GM21723 (cell line): ENCODE data around the gene FAM169A.
"Not testable (repeated sequence)": the region's sequence is repeated elsewhere in the genome, so short reads cannot be mapped to it uniquely, and the experiment has no call there.

ENCODE experiments used
- ATAC-seq: cut with Tn5 transposase; IDR thresholded peaks from one replicate; pipeline ENCODE4 v1.9.1; 2021; ENCODE audit warnings: mild to moderate bottlenecking, moderate library complexity; ENCODE audit not compliant: unreplicated experiment

The FAM169A gene

DNA sequence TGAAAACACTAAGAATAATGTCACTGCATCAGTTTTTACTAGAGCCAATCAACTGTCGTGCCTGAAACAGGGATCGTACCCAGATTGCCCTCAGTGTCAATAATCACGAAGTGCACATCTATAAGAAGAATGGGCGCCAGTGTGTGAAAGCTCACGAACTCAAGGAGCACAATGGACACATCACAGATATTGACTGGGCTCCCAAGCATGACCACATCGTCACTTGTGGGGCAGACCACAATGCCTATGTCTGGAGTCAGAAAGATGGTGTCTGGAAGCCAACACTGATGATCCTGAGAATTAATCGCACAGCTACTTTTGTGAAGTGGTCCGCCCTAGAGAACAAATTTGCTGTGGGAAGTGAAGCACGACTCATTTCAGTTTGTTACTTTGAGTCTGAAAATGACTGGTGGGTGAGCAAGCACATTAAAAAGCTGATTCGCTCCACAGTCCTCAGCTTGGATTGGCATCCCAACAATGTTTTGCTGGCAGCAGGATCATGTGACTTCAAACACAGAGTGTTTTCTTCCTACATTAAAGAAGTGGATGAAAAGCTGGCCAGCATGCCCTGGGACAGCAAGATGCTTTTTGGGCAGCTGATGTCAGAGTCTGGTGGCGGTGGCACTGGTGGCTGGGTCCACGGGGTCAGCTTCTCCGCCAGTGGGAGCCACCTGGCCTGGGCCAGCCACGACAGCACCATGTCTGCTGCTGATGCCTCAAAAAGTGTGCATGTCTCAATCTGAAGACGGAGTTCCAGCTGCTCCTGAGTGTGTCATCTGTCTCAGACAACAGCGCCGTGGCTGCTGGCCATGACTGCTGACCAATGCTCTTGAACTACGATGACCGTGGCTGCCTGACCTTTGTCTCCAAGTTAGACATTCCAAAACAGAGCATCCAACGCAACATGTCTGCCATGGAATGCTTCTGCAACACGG lies 66.9 kb downstream of the FAM169A start:
- ATAC-seq, result no peak

- not testable (repeated sequence) for ATAC-seq
These were observed 74.5 kb downstream of the FAM169A start for GRCh38 chr5:74791669-74792068.

- ATAC-seq, result no peak
These were observed 78.8 kb downstream of the FAM169A start for GRCh38 chr5:74787424-74787823.

DNA sequence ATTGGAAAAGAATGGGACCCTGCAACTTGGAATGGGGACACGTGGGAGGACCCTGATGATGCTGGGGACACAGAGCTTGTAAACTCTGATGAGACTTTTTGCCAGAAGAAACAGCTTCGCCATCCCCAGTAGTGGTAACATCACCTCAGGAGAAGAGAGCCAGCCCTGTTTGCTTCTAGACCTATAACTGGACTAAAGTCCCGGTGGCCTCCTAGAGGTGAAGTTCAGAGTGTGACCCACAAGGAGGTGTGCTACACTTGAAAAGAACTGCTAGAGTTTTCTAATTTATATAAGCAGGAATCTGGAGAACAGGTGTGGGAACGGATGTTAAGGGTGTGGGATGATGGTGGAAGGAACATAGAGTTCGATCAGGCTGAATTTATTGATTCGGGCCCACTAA lies 79.3 kb downstream of the FAM169A start:
- no peak for ATAC-seq

DNA sequence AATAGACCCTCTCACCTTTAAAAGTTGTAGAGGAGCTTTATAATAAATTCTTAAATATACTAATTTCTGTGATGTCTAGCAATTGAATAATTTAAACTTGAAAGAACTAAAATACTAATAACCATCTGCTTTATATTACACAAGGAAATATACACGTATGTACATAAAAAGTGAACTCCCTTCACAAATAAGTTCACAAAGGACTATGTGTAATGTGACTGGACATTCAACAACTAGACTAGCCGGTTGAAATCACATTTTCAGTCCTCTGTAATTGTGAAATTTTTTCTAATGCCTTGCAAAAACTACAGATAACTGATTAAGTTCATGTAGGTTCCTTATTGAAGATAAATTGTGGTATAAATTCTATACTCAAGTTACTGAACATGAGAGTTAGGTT lies 87.6 kb downstream of the FAM169A start:
- ATAC-seq, result no peak

GRCh38 chr5:74772359-74772758 lies 93.8 kb downstream of the FAM169A start:
- no peak for ATAC-seq

- peak; percentile 22 for ATAC-seq
These were observed 98.6 kb downstream of the FAM169A start for GRCh38 chr5:74767579-74767913.

DNA sequence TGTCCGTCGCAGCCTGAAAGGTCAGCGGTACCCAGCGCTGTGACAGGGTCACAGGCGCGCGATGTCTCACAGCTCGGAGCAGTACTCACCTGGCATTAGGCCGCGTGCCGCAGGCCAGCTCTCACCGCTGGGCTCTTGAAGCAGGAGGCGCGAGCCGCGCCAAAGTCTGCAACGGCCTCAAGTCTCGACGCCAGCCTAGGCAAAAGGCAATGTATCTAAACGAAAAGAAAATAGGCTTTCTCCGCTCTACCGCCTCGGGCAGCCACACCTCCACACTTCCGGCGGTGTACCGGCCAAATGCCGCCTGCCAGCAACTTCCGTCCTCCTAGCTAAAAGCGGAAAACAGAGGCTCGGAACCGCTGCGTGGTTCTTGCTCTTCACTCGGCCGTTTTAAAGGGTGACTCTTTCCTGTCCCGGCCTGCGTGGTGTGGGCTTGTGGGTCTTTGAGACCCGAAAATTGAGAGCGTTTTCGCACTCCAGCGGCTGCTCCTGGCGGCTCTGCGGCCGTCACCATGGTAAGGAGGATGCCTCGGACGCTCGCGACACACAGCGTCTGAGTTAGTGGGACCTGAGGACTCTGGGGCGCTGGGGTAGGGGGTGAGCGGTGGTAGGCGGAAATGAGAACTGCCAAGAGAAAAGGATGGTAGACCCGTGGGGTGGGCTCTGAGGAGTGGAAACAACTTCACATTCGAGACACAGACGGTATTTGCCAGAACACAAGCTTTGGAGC lies 99.2 kb downstream of the FAM169A start, which contains the start of the genes GFM2 and NSA2:
Gene GFM2, minus strand, starts transcription at position 269 of the 730 bp plus-strand sequence. CDS start 3,375 bp downstream, outside the sequence.
Gene NSA2, plus strand, starts transcription at position 401 of the 730 bp plus-strand sequence. Its CDS starts 112 bp downstream, at position 513.
- peak; percentile 90 for ATAC-seq

DNA sequence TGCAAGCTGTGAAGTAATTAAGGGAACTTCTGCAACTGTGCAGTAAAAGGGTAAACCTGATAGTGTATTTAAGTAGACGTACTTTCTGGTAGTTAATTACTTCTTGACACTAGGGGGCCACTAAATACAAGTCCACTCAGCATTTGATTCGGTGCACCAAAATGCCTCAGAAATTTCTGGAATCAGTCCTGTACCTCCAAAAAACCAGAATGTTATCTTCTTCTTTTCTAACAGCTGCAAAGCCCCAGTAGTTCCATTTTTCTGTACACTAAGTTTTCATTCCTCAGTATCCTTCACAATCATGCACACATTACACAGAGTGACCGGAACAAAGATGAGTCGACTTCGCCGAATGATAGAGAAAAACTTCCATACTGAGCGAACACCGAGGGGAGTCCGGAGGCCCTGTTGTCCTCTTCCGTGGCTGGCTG lies 99.8 kb downstream of the FAM169A start:
- peak; percentile 39 for ATAC-seq

GRCh38 chr5:74765929-74766328 lies 100.3 kb downstream of the FAM169A start:
- ATAC-seq, result no peak

- ATAC-seq, result no peak
These were observed 101.0 kb downstream of the FAM169A start for GRCh38 chr5:74765201-74765600.

DNA sequence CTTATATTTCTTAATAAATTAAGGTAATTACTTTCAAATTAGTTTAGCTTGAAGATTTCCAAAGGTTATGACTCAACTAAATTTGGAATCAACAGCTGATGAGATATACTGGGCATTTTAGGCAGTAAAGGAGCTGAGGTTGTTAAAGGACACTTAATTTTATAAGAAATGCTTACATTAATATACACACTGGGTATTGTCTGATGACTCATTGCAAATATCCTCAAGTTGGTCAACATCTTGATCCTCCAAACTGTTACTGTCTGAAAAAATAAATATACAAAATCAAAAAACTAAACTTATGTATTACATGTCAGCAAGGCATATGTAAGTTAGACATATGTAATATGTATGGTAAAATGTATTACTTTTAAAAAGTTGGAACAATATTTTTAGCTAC lies 102.7 kb downstream of the FAM169A start:
- no peak for ATAC-seq

- no peak for ATAC-seq
These were observed 103.6 kb downstream of the FAM169A start for GRCh38 chr5:74762599-74762998.

GRCh38 chr5:74761241-74761640 lies 104.9 kb downstream of the FAM169A start:
- ATAC-seq, result no peak

DNA sequence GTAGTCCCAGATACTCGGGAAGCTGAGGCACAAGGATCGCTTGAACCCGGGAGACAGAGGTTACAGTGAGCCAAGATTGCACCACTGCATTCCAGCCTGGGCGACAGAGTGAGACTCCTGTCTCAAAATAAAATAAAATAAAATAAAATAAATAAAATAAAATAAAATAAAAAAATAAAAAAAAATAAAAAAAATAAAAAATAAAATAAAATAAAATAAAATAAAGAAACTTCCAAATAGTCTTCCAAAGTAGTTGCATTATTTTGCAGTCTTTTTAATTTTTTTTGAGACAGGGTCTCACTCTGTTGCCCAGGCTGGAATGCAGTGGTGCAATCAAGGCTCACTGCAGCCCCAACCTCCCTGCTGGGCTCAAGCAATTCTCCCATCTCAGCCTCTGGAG lies 117.4 kb downstream of the FAM169A start:
- ATAC-seq, result not testable (repeated sequence)

DNA sequence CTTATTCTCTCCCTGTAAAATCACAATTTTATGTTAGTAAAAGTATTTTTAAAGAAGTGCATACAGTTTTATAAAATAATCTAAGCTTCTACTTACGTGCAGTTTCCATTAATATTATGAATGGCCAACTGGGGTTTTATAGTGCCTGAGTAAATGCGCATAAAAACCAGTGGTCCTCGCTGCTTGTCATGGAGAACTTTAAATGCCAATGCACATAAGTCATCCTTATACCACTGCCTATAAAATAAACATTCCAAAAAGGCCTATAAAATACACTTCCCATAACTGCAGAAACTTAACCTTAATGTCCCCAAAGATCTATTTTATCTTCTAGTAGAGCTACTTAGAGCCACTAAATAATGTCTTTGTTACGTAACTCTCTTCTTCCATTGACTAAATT lies 127.8 kb downstream of the FAM169A start:
- ATAC-seq, result no peak

DNA sequence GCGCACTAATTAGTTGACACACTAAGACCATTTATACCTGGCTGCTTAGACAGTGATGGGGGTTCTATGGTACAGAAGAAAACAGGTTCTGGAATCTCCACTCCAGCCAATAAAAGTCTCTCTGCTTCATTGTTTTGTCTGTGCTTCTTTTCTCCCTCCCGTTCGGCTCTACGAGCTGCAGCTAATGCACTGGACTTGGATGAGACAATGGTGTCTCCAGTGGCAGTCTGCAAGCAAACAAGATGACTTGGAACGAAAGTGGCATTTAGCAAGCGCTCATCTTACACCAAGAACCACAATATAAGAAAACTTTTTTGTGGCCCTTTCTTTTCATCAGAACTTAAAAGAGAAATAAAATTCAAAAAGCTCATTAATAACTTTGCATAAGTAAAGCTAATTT lies 129.4 kb downstream of the FAM169A start:
- ATAC-seq, result no peak
